ENCODE measurements around the gene HTR4. TPM values are rescaled to one million over a fixed set of nuclear protein-coding genes. Genes with fewer than 3 reads are reported as not detected.

Gene HTR4
- total RNA-seq, 1 experiment from 2014 or later, result not detected

DNA sequence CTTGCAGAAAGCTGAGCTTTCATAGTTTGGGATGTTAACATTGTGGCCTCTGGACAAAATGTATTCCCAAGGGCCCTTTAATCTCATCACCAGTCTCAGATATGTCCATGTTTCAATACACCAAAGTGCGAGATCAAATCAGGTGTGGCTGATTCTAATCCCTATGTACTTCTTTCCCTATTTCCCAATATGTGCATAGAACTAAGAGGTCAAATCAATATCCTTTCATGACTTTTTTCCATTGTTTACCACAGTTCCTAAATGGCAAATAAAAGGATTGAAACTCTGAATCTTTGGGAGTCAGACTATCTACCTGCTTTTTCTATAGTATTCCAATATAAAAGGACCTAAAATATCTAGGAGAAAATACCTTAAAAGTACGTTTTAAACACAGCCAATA, 165.6 kb downstream of the HTR4 start:
- no TSS peak for BruUV-seq (replicated peaks)

GRCh38 chr5:148486456-148486855, 167.9 kb downstream of the HTR4 start:
- Histone ChIP-seq H3K4me1 (ENCODE audit: control insufficient read depth in 1 of 2, insufficient read depth in 2 of 2, low read length in 2 of 2) (0 out of 4 replicates have a peak, but pooled peaks cover 0 to 4% of the 10 kb centered on the region in 2 experiments), H3K79me2 (ENCODE audit: insufficient read depth, low read length) (no peaks in the 10 kb centered on the region), H3K27me3 (ENCODE audit: insufficient read depth, low read length) (peaks cover 26% of the 10 kb centered on the region), H3K9me2 (ENCODE audit: insufficient read depth) (no peaks in the 10 kb centered on the region), H3K9me3 (ENCODE audit: control insufficient read depth in 1 of 2, insufficient read depth in 1 of 2, low read depth in 1 of 2, low read length in 2 of 2) (no peaks in the 10 kb centered on the region), H3K4me2 (ENCODE audit: low read length) (no peak overlapping the region), H3K4me3 (replicated peaks in 1 of 2; ENCODE audit: low read depth in 1 of 2, low read length in 2 of 2) (no peak overlapping the region), H3K36me3 (ENCODE audit: control insufficient read depth in 1 of 2, insufficient read depth in 2 of 2, low read length in 2 of 2) (no peaks in the 10 kb centered on the region), H3K27ac (ENCODE audit: low read depth, low read length) (no peak overlapping the region), H4K20me1 (ENCODE audit: insufficient read depth) (no peaks in the 10 kb centered on the region), H2AFZ (ENCODE audit: low read depth, low read length, poor library complexity, severe bottlenecking) (no peak overlapping the region), H3K9ac (ENCODE audit: low read length) (no peak overlapping the region)
- intact Hi-C loops (cut with micrococcal nuclease), result no loop called here
- DNase-seq (ENCODE audit: low read depth, low spot score) (no peak), ATAC-seq (no peak)
- ChIA-PET CTCF (no interaction called here), POLR2A (no interaction called here), RAD21 (ENCODE audit: low non-redundant PET in 1 of 2, low total read pairs in 2 of 2, uncharacterized antibody in 2 of 2, unreplicated experiment in 2 of 2) (no interaction called here)
- no TSS peak for BruUV-seq (replicated peaks)
- TF ChIP-seq TCF7L2 (IDR thresholded peaks at IDR 0.05; ENCODE audit: borderline replicate concordance, extremely low read depth, insufficient read depth, insufficient read length) (no peak), CTCF (IDR thresholded peaks at IDR 0.05 in 2 of 3, conservative IDR thresholded peaks at IDR 0.05 in 1 of 3; ENCODE audit: borderline replicate concordance in 1 of 3, insufficient read depth in 1 of 3, low read depth in 2 of 3, low read length in 2 of 3) (no peak), EGR1 (IDR thresholded peaks at IDR 0.05; ENCODE audit: low read depth) (no peak), SRF (IDR thresholded peaks at IDR 0.05; ENCODE audit: low read depth) (no peak), SIN3A (IDR thresholded peaks at IDR 0.05; ENCODE audit: low read depth) (no peak), YY1 (IDR thresholded peaks at IDR 0.05; ENCODE audit: extremely low read depth, insufficient replicate concordance, low read depth, low read length) (no peak)

More for the DNA sequence above, 165.6 kb downstream of the HTR4 start:
- intact Hi-C loops (cut with micrococcal nuclease), result no loop called here
- no peaks in the 10 kb centered on the region for H3K36me3 ChIP-seq (ENCODE audit: control insufficient read depth in 1 of 2, insufficient read depth in 2 of 2, low read length in 2 of 2)
- ChIA-PET RAD21 (ENCODE audit: low non-redundant PET in 1 of 2, low total read pairs in 2 of 2, uncharacterized antibody in 2 of 2, unreplicated experiment in 2 of 2) (no interaction called here), POLR2A (no interaction called here), CTCF (no interaction called here)
- H3K4me2 ChIP-seq (ENCODE audit: low read length), result no peak overlapping the region
- no peak overlapping the region for H2AFZ ChIP-seq (ENCODE audit: low read depth, low read length, poor library complexity, severe bottlenecking)
- no peaks in the 10 kb centered on the region for H3K4me1 ChIP-seq (ENCODE audit: control insufficient read depth in 1 of 2, insufficient read depth in 2 of 2, low read length in 2 of 2)
- DNase-seq (ENCODE audit: low read depth, low spot score) (no peak), ATAC-seq (no peak)
- no peaks in the 10 kb centered on the region for H3K9me3 ChIP-seq (ENCODE audit: control insufficient read depth in 1 of 2, insufficient read depth in 1 of 2, low read depth in 1 of 2, low read length in 2 of 2)
- no peaks in the 10 kb centered on the region; the same call in 1 of the 2 replicates for H4K20me1 ChIP-seq (ENCODE audit: insufficient read depth)
- no peaks in the 10 kb centered on the region for H3K9me2 ChIP-seq (ENCODE audit: insufficient read depth)
- H3K9ac ChIP-seq (ENCODE audit: low read length), result no peak overlapping the region
- TF ChIP-seq FOSL1 (IDR thresholded peaks at IDR 0.05; ENCODE audit: low read depth), result no peak
- no peak for TF ChIP-seq SIN3A (IDR thresholded peaks at IDR 0.05; ENCODE audit: low read depth)
- TF ChIP-seq EZH2 (IDR thresholded peaks at IDR 0.05), result no peak
- no peak for TF ChIP-seq ELF1 (IDR thresholded peaks at IDR 0.05; ENCODE audit: borderline replicate concordance, low read depth)
- peaks cover 32% of the 10 kb centered on the region for H3K27me3 ChIP-seq (ENCODE audit: insufficient read depth, low read length)
- H3K27ac ChIP-seq (ENCODE audit: low read depth, low read length), result no peak overlapping the region
- no peaks in the 10 kb centered on the region for H3K79me2 ChIP-seq (ENCODE audit: insufficient read depth, low read length)
- H3K4me3 ChIP-seq (replicated peaks in 1 of 2; ENCODE audit: low read depth in 1 of 2, low read length in 2 of 2), result no peak overlapping the region
